Testis (tissue), 2 donors: Measurements from ENCODE around the gene NME2.

Experiments
- CTCF ChIP-seq, 3 experiments: fragments of 450-650 bp in 2 of 3; fragments of 200-600 bp in 1 of 3; sonication (generic) in 1 of 3; IDR thresholded peaks; one replicate each; pipeline ENCODE4 v1.5.1; 2016 to 2019; ENCODE audit warnings: antibody characterized with exemption in 3 of 3, mild to moderate bottlenecking in 2 of 3, moderate library complexity in 1 of 3
- POLR2A ChIP-seq: fragments of 450-650 bp; IDR thresholded peaks from one replicate; pipeline ENCODE4 v1.6.1; 2017; ENCODE audit warnings: antibody characterized with exemption, mild to moderate bottlenecking, moderate library complexity

GRCh38 chr17:51221322-51221721, 55.1 kb downstream of the NME2 start:
- TF ChIP-seq CTCF (IDR thresholded peaks at IDR 0.05): no peak
- no peak for TF ChIP-seq POLR2A
